ENCODE data around the gene TTLL11.

- TF ChIP-seq CTCF (IDR thresholded peaks at IDR 0.05) (no peak), POLR2A (IDR thresholded peaks at IDR 0.05) (no peak)
Measured at GRCh38 chr9:121831869-121832268, 261.2 kb downstream of the TTLL11 start.
